ENCODE results near the gene TNNC2. TPM values are rescaled to one million over a fixed set of nuclear protein-coding genes. Genes with fewer than 3 reads are reported as not detected.

The TNNC2 gene
- total RNA-seq, 2 experiments from 2014 or later = 1.2 to 1.5 TPM

DNA sequence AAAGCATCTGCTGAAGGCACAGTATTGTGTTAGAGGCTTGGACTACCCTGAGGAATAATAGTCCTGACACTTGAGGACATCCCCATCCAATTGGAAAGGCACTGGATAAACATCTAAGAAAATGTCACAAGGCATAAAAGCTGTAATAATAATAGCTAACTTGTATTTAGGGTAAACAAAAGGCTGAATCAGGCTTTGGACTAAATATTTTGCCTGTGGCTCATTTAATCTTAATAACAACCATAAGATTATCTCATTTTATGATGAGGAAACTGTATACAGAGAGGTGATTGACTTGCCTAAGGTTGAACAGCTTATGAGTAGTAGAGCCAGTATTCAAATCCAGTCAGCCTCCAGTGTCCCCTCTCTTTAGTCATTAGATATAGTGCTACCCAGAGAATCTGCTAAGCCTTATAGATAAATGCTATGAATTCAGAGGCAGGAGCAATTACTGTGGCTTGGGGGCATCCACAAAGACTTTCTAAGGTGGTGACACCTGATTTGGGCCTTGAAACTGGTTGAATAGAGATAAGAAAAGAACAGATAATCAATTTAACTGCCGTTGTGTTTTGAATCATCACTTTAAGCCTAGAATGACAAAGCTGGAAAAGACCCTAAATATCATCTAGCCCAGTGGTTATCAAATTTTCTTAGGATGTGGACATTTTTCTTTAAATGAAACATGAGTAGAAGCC, 46.4 kb upstream of the TNNC2 start:
- no peaks in the 10 kb centered on the region for H3K27me3 ChIP-seq (ENCODE audit: control insufficient read depth in 1 of 2, insufficient read depth in 2 of 2, low read length in 2 of 2)
- Mint-ChIP-seq H3K36me3 (ENCODE audit: low read depth) (peaks cover 7% of the 10 kb centered on the region), H3K4me3 (no peak overlapping the region), H3K27ac (no peak overlapping the region), H3K4me1 (ENCODE audit: low read depth) (no peaks in the 10 kb centered on the region), H3K27me3 (no peaks in the 10 kb centered on the region), H3K9me3 (no peaks in the 10 kb centered on the region)
- no peak overlapping the region for H3K4me3 ChIP-seq (ENCODE audit: low read length)
- ATAC-seq (ENCODE audit: poor library complexity) = no peak
- H3K4me1 ChIP-seq (ENCODE audit: insufficient read depth, low read length) = no peaks in the 10 kb centered on the region
- H3K27ac ChIP-seq (ENCODE audit: low read depth in 1 of 2, low read length in 2 of 2) = no peak overlapping the region
- intact Hi-C loops (cut with DNase I, micrococcal nuclease) = no loop called here
- ChIA-PET CTCF (no interaction called here), POLR2A (no interaction called here)
- no peak for DNase-seq
- TF ChIP-seq, protein P1, sequence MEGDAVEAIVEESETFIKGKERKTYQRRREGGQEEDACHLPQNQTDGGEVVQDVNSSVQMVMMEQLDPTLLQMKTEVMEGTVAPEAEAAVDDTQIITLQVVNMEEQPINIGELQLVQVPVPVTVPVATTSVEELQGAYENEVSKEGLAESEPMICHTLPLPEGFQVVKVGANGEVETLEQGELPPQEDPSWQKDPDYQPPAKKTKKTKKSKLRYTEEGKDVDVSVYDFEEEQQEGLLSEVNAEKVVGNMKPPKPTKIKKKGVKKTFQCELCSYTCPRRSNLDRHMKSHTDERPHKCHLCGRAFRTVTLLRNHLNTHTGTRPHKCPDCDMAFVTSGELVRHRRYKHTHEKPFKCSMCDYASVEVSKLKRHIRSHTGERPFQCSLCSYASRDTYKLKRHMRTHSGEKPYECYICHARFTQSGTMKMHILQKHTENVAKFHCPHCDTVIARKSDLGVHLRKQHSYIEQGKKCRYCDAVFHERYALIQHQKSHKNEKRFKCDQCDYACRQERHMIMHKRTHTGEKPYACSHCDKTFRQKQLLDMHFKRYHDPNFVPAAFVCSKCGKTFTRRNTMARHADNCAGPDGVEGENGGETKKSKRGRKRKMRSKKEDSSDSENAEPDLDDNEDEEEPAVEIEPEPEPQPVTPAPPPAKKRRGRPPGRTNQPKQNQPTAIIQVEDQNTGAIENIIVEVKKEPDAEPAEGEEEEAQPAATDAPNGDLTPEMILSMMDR (IDR thresholded peaks at IDR 0.05) = no peak
- no peaks in the 10 kb centered on the region for H3K9me3 ChIP-seq (ENCODE audit: control insufficient read depth in 1 of 2, insufficient read depth in 1 of 2, low read length in 2 of 2)
- peaks cover 15% of the 10 kb centered on the region for H3K36me3 ChIP-seq (ENCODE audit: insufficient read depth, low read length)

DNA sequence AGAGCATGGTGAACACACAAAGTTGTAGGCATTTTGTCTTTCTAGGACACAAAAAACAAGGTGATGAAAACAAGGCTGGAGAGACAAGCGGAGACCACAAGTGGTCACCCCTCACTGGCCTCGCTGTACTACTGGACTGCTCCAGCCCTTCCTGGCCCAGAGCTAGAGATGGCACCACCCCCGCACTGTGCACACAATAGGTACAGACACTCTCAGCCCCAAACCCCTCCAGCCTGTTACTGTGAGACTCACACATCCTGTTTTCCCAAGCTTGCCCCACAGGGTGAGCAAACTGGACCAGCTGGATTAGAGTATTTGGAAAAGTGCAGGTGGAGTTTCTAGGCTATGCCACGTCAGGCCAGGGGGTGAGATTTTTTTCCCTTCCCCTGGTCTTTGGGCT, 45.5 kb upstream of the TNNC2 start:
- intact Hi-C loops (cut with DNase I, micrococcal nuclease) = no loop called here
- Histone ChIP-seq H3K36me3 (ENCODE audit: insufficient read depth, low read length) (peaks cover 6% of the 10 kb centered on the region), H3K27me3 (ENCODE audit: control insufficient read depth in 1 of 2, insufficient read depth in 2 of 2, low read length in 2 of 2) (no peaks in the 10 kb centered on the region), H3K9me3 (ENCODE audit: control insufficient read depth in 1 of 2, insufficient read depth in 1 of 2, low read length in 2 of 2) (no peaks in the 10 kb centered on the region), H3K4me3 (ENCODE audit: low read length) (no peak overlapping the region), H3K4me1 (ENCODE audit: insufficient read depth, low read length) (no peaks in the 10 kb centered on the region), H3K27ac (ENCODE audit: low read depth in 1 of 2, low read length in 2 of 2) (no peak overlapping the region)
- H3K9me3 Mint-ChIP-seq = no peaks in the 10 kb centered on the region
- no peaks in the 10 kb centered on the region for H3K27me3 Mint-ChIP-seq
- ChIA-PET CTCF (no interaction called here), POLR2A (no interaction called here)
- ATAC-seq (ENCODE audit: poor library complexity) = no peak
- DNase-seq = no peak
- TF ChIP-seq, protein P1 (IDR thresholded peaks at IDR 0.05) = no peak
- H3K4me1 Mint-ChIP-seq (ENCODE audit: low read depth) = no peaks in the 10 kb centered on the region
- H3K4me3 Mint-ChIP-seq = no peak overlapping the region
- no peak overlapping the region for H3K27ac Mint-ChIP-seq
- H3K36me3 Mint-ChIP-seq (ENCODE audit: low read depth) = peaks cover 7% of the 10 kb centered on the region

DNA sequence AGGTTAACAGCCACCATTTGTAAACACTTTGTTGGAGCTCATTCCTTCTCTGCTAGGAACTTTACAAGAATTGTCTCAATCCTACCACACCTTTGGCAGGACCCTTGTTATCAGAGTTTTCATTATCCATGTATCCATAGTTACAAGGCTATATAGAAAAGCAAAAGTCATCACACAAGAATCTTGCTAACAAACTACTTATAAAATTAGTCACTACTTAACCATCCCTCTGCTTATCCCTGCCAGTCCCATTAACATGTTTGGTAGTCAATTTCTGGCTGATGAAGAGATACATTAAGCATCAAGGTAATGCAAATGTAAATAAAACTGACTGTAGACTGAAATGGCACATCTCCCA, 40.7 kb upstream of the TNNC2 start:
- intact Hi-C loops (cut with DNase I, micrococcal nuclease) = no loop called here
- no peaks in the 10 kb centered on the region for H3K9me3 Mint-ChIP-seq
- H3K9me3 ChIP-seq (ENCODE audit: control insufficient read depth in 1 of 2, insufficient read depth in 1 of 2, low read length in 2 of 2) = no peaks in the 10 kb centered on the region
- no peaks in the 10 kb centered on the region for H3K4me1 ChIP-seq (ENCODE audit: insufficient read depth, low read length)
- no peaks in the 10 kb centered on the region for H3K4me1 Mint-ChIP-seq (ENCODE audit: low read depth)
- no peak overlapping the region for H3K4me3 ChIP-seq (ENCODE audit: low read length)
- H3K27me3 Mint-ChIP-seq = no peaks in the 10 kb centered on the region
- no peak overlapping the region for H3K27ac ChIP-seq (ENCODE audit: low read depth in 1 of 2, low read length in 2 of 2)
- no peak overlapping the region for H3K4me3 Mint-ChIP-seq
- no peak overlapping the region for H3K27ac Mint-ChIP-seq
- no peaks in the 10 kb centered on the region for H3K36me3 Mint-ChIP-seq (ENCODE audit: low read depth)
- ChIA-PET POLR2A (no interaction called here), CTCF (no interaction called here)
- no peaks in the 10 kb centered on the region for H3K36me3 ChIP-seq (ENCODE audit: insufficient read depth, low read length)
- H3K27me3 ChIP-seq (ENCODE audit: control insufficient read depth in 1 of 2, insufficient read depth in 2 of 2, low read length in 2 of 2) = no peaks in the 10 kb centered on the region
- no peak for DNase-seq
- ATAC-seq (ENCODE audit: poor library complexity) = no peak
- TF ChIP-seq, protein P1 (IDR thresholded peaks at IDR 0.05) = no peak

Data from CD4-positive, alpha-beta T cell (primary cell).